ENCODE data around the gene PTPN11. TPM values are rescaled to one million over a fixed set of nuclear protein-coding genes. Genes with fewer than 3 reads are reported as not detected.

The PTPN11 gene
- total RNA-seq, 1 experiment from 2014 or later, result 78.2 TPM

GRCh38 chr12:112523856-112524255, 105.1 kb downstream of the PTPN11 start:
- no peak for DNase-seq (ENCODE audit: low read depth, low spot score)
- in situ Hi-C loops (cut with HindIII; ENCODE audit: low pct_unique_long_range_greater_than_20kb, low sequenced_read_pairs), result no loop called here

GRCh38 chr12:112524269-112524668, 105.5 kb downstream of the PTPN11 start:
- in situ Hi-C loops (cut with HindIII; ENCODE audit: low pct_unique_long_range_greater_than_20kb, low sequenced_read_pairs), result no loop called here
- DNase-seq (ENCODE audit: low read depth, low spot score), result no peak

- in situ Hi-C loops (cut with HindIII; ENCODE audit: low pct_unique_long_range_greater_than_20kb, low sequenced_read_pairs), result no loop called here
These were observed 106.1 kb downstream of the PTPN11 start for GRCh38 chr12:112524676-112525425.

GRCh38 chr12:112525426-112525809, 106.7 kb downstream of the PTPN11 start:
- DNase-seq (ENCODE audit: low read depth, low spot score), result no peak
- in situ Hi-C loops (cut with HindIII; ENCODE audit: low pct_unique_long_range_greater_than_20kb, low sequenced_read_pairs), result no loop called here

More at GRCh38 chr12:112524676-112525425, 106.1 kb downstream of the PTPN11 start:
- peak; percentile 35 for DNase-seq (ENCODE audit: low read depth, low spot score)

- in situ Hi-C loops (cut with HindIII; ENCODE audit: low pct_unique_long_range_greater_than_20kb, low sequenced_read_pairs), result no loop called here
- no peak for DNase-seq (ENCODE audit: low read depth, low spot score)
These were observed 108.3 kb downstream of the PTPN11 start for GRCh38 chr12:112527082-112527481.

- DNase-seq (ENCODE audit: low read depth, low spot score), result no peak
- in situ Hi-C loops (cut with HindIII; ENCODE audit: low pct_unique_long_range_greater_than_20kb, low sequenced_read_pairs), result no loop called here
These were observed 108.8 kb downstream of the PTPN11 start for GRCh38 chr12:112527501-112527900.

GRCh38 chr12:112528521-112528920, 109.8 kb downstream of the PTPN11 start:
- in situ Hi-C loops (cut with HindIII; ENCODE audit: low pct_unique_long_range_greater_than_20kb, low sequenced_read_pairs), result no loop called here
- no peak for DNase-seq (ENCODE audit: low read depth, low spot score)

- DNase-seq (ENCODE audit: low read depth, low spot score), result no peak
- in situ Hi-C loops (cut with HindIII; ENCODE audit: low pct_unique_long_range_greater_than_20kb, low sequenced_read_pairs), result no loop called here
These were observed 112.2 kb downstream of the PTPN11 start for GRCh38 chr12:112530941-112531340.

- in situ Hi-C loops (cut with HindIII; ENCODE audit: low pct_unique_long_range_greater_than_20kb, low sequenced_read_pairs), result no loop called here
- no peak for DNase-seq (ENCODE audit: low read depth, low spot score)
These were observed 113.4 kb downstream of the PTPN11 start for GRCh38 chr12:112532106-112532505.

GRCh38 chr12:112533528-112533927, 114.8 kb downstream of the PTPN11 start:
- no peak for DNase-seq (ENCODE audit: low read depth, low spot score)

GRCh38 chr12:112535017-112535416, 116.3 kb downstream of the PTPN11 start:
- in situ Hi-C loops (cut with HindIII; ENCODE audit: low pct_unique_long_range_greater_than_20kb, low sequenced_read_pairs), result no loop called here
- DNase-seq (ENCODE audit: low read depth, low spot score), result no peak

More at GRCh38 chr12:112533528-112533927, 114.8 kb downstream of the PTPN11 start:
- in situ Hi-C loops (cut with HindIII; ENCODE audit: low pct_unique_long_range_greater_than_20kb, low sequenced_read_pairs), result no loop called here

- in situ Hi-C loops (cut with HindIII; ENCODE audit: low pct_unique_long_range_greater_than_20kb, low sequenced_read_pairs), result no loop called here
- DNase-seq (ENCODE audit: low read depth, low spot score), result no peak
These were observed 117.1 kb downstream of the PTPN11 start for GRCh38 chr12:112535637-112536366.

- in situ Hi-C loops (cut with HindIII; ENCODE audit: low pct_unique_long_range_greater_than_20kb, low sequenced_read_pairs), result no loop called here
- DNase-seq (ENCODE audit: low read depth, low spot score), result no peak
These were observed 117.6 kb downstream of the PTPN11 start for GRCh38 chr12:112536367-112536730.

- DNase-seq (ENCODE audit: low read depth, low spot score), result peak; percentile 37
- in situ Hi-C loops (cut with HindIII; ENCODE audit: low pct_unique_long_range_greater_than_20kb, low sequenced_read_pairs), result no loop called here
These were observed 119.1 kb downstream of the PTPN11 start for GRCh38 chr12:112537710-112538396.

GRCh38 chr12:112538740-112539139, 120.0 kb downstream of the PTPN11 start:
- in situ Hi-C loops (cut with HindIII; ENCODE audit: low pct_unique_long_range_greater_than_20kb, low sequenced_read_pairs), result no loop called here
- no peak for DNase-seq (ENCODE audit: low read depth, low spot score)

- in situ Hi-C loops (cut with HindIII; ENCODE audit: low pct_unique_long_range_greater_than_20kb, low sequenced_read_pairs), result no loop called here
- peak; percentile 36 for DNase-seq (ENCODE audit: low read depth, low spot score)
These were observed 120.5 kb downstream of the PTPN11 start for GRCh38 chr12:112539221-112539620.

- no peak for DNase-seq (ENCODE audit: low read depth, low spot score)
- in situ Hi-C loops (cut with HindIII; ENCODE audit: low pct_unique_long_range_greater_than_20kb, low sequenced_read_pairs), result no loop called here
These were observed 121.3 kb downstream of the PTPN11 start for GRCh38 chr12:112540021-112540420.

- in situ Hi-C loops (cut with HindIII; ENCODE audit: low pct_unique_long_range_greater_than_20kb, low sequenced_read_pairs), result no loop called here
- no peak for DNase-seq (ENCODE audit: low read depth, low spot score)
These were observed 125.0 kb downstream of the PTPN11 start for GRCh38 chr12:112543751-112544150.
